Stomach (tissue), 4 donors: ENCODE results near the gene MAP4K1.

Source experiments
- CTCF ChIP-seq, 7 experiments: fragments of 450-650 bp in 4 of 7; fragments of 200-600 bp in 3 of 7; sonication (generic) in 3 of 7; IDR thresholded peaks; one replicate each; pipeline ENCODE4 v1.5.1; 2016 to 2019; ENCODE audit warnings: antibody characterized with exemption in 7 of 7, control low read depth in 2 of 7, mild to moderate bottlenecking in 1 of 7
- EP300 ChIP-seq: sonication (generic); formaldehyde crosslinking; IDR thresholded peaks from one replicate; pipeline ENCODE4 v1.6.1; 2017; ENCODE audit warnings: antibody characterized with exemption
- POLR2A ChIP-seq, 4 donors: fragments of 450-650 bp; IDR thresholded peaks; one replicate each; pipeline ENCODE4 v1.6.1; 2016; ENCODE audit warnings: antibody characterized with exemption in 4 of 4, control low read depth in 2 of 4, mild to moderate bottlenecking in 1 of 4, moderate library complexity in 1 of 4
- POLR2AphosphoS5 ChIP-seq, 3 donors: sonication (generic); formaldehyde crosslinking; IDR thresholded peaks; one replicate each; pipeline ENCODE4 v1.6.1; 2016; ENCODE audit warnings: antibody characterized with exemption in 3 of 3

- no peak for TF ChIP-seq EP300
- TF ChIP-seq POLR2A (IDR thresholded peaks at IDR 0.05): no peak
- TF ChIP-seq CTCF (IDR thresholded peaks at IDR 0.05): no peak
- TF ChIP-seq POLR2AphosphoS5 (IDR thresholded peaks at IDR 0.05): no peak
Measured at GRCh38 chr19:38562096-38562495, 55.7 kb downstream of the MAP4K1 start.
